Glutamatergic neuron (in vitro differentiated cells): ENCODE results near the gene ANKH. TPM values are rescaled to one million over a fixed set of nuclear protein-coding genes. Genes with fewer than 3 reads are reported as not detected.

ENCODE experiments used
- DNase-seq: peaks from one replicate; pipeline ENCODE4 v3.0.0; 2022
- H3K27ac Mint-ChIP-seq: one replicate; pipeline ENCODE4 v1.8.0; 2020; ENCODE audit warnings: mild to moderate bottlenecking, mixed read lengths, inconsistent platforms; ENCODE audit not compliant: unreplicated experiment
- H3K27me3 Mint-ChIP-seq: one replicate; pipeline ENCODE4 v1.8.0; 2020; ENCODE audit warnings: mild to moderate bottlenecking, moderate library complexity, mixed read lengths, inconsistent platforms; ENCODE audit not compliant: unreplicated experiment
- H3K36me3 Mint-ChIP-seq: one replicate; pipeline ENCODE4 v1.8.0; 2020; ENCODE audit warnings: mild to moderate bottlenecking, mixed read lengths, inconsistent platforms; ENCODE audit not compliant: unreplicated experiment
- H3K4me1 Mint-ChIP-seq: one replicate; pipeline ENCODE4 v1.8.0; 2020; ENCODE audit warnings: mild to moderate bottlenecking, low read depth, mixed read lengths, inconsistent platforms; ENCODE audit not compliant: unreplicated experiment
- H3K4me3 Mint-ChIP-seq: one replicate; pipeline ENCODE4 v1.8.0; 2020; ENCODE audit warnings: mild to moderate bottlenecking, mixed read lengths, inconsistent platforms; ENCODE audit not compliant: unreplicated experiment
- H3K9me3 Mint-ChIP-seq: one replicate; pipeline ENCODE4 v1.8.0; 2020; ENCODE audit warnings: mild to moderate bottlenecking, moderate library complexity, mixed read lengths, inconsistent platforms; ENCODE audit not compliant: unreplicated experiment
- CTCF ChIP-seq: fragments of 200-600 bp; sonication (generic); IDR thresholded peaks from one replicate; pipeline ENCODE4 v1.5.0; 2021; ENCODE audit not compliant: partially characterized antibody, unreplicated experiment
- total RNA-seq: library from RNA; stranded (reverse); fragmentation: NEBNext Ultra II Directional; extraction: Animal tissue kit (Norgen Biotek cat#: 25700); gene quantifications from one replicate; pipeline ENCODE4 v1.2.1, GENCODE V29; 2021; ENCODE audit not compliant: unreplicated experiment

The ANKH gene
- total RNA-seq, 1 donor from 2014 or later, result 83.3 TPM

- Mint-ChIP-seq H3K4me3 (no peak overlapping the region), H3K27me3 (no peaks in the 10 kb centered on the region), H3K4me1 (peaks cover 9% of the 10 kb centered on the region), H3K9me3 (no peaks in the 10 kb centered on the region), H3K27ac (no peak overlapping the region), H3K36me3 (peaks cover 4% of the 10 kb centered on the region)
- no peak for DNase-seq
- TF ChIP-seq CTCF, result no peak
These were observed 174.7 kb downstream of the ANKH start for GRCh38 chr5:14696851-14697250.

- Mint-ChIP-seq H3K4me3 (no peak overlapping the region), H3K4me1 (peaks cover 9% of the 10 kb centered on the region), H3K36me3 (peaks cover 4% of the 10 kb centered on the region), H3K9me3 (no peaks in the 10 kb centered on the region), H3K27ac (no peak overlapping the region), H3K27me3 (no peaks in the 10 kb centered on the region)
- TF ChIP-seq CTCF, result no peak
- no peak for DNase-seq
These were observed 175.5 kb downstream of the ANKH start for GRCh38 chr5:14696057-14696456.

GRCh38 chr5:14695152-14695551 is 176.4 kb downstream of the ANKH start:
- H3K4me3 Mint-ChIP-seq, result no peak overlapping the region
- H3K9me3 Mint-ChIP-seq, result no peaks in the 10 kb centered on the region
- H3K27ac Mint-ChIP-seq, result no peak overlapping the region
- H3K4me1 Mint-ChIP-seq, result peaks cover 9% of the 10 kb centered on the region
- peaks cover 11% of the 10 kb centered on the region for H3K36me3 Mint-ChIP-seq
- DNase-seq, result no peak
- H3K27me3 Mint-ChIP-seq, result no peaks in the 10 kb centered on the region
- no peak for TF ChIP-seq CTCF

GRCh38 chr5:14693070-14693469 is 178.5 kb downstream of the ANKH start:
- Mint-ChIP-seq H3K27me3 (no peaks in the 10 kb centered on the region), H3K4me3 (no peak overlapping the region), H3K36me3 (peaks cover 17% of the 10 kb centered on the region), H3K4me1 (peaks cover 3% of the 10 kb centered on the region), H3K9me3 (no peaks in the 10 kb centered on the region), H3K27ac (peak overlapping the region; percentile 38)
- DNase-seq, result no peak
- TF ChIP-seq CTCF, result no peak

- no peak for DNase-seq
- Mint-ChIP-seq H3K27me3 (no peaks in the 10 kb centered on the region), H3K4me3 (no peak overlapping the region), H3K9me3 (peaks cover 3% of the 10 kb centered on the region), H3K4me1 (peaks cover 8% of the 10 kb centered on the region), H3K36me3 (peaks cover 13% of the 10 kb centered on the region), H3K27ac (no peak overlapping the region)
- no peak for TF ChIP-seq CTCF
These were observed 184.4 kb downstream of the ANKH start for GRCh38 chr5:14687023-14687665.
